Amniotic stem cell (primary cell): Measurements from ENCODE around the gene TGFB2.
A peak's percentile ranks its signal among the peaks of the same experiment; 100 is the strongest.

Experiments
- DNase-seq: peaks from one replicate; lab custom pipeline; 2025; lab: John Stamatoyannopoulos, UW

TGFB2 gene

GRCh38 chr1:218336328-218336727, 8.8 kb upstream of the TGFB2 start:
- no peak for DNase-seq

- DNase-seq: no peak
Observed at GRCh38 chr1:218339267-218339831, 5.8 kb upstream of the TGFB2 start.

- no peak for DNase-seq
Observed at GRCh38 chr1:218341325-218341724, 3.8 kb upstream of the TGFB2 start.

- no peak for DNase-seq
Observed at GRCh38 chr1:218342091-218342490, 3.0 kb upstream of the TGFB2 start.

- DNase-seq: no peak
Observed at GRCh38 chr1:218345673-218346390, 696 bp downstream of the TGFB2 start.

GRCh38 chr1:218346391-218347204, 1.5 kb downstream of the TGFB2 start:
- no peak for DNase-seq

- DNase-seq: no peak
Observed at GRCh38 chr1:218347336-218347722, 2.2 kb downstream of the TGFB2 start.

GRCh38 chr1:218347723-218348627, 2.8 kb downstream of the TGFB2 start:
- no peak for DNase-seq

- DNase-seq: no peak
Observed at GRCh38 chr1:218348628-218349071, 3.5 kb downstream of the TGFB2 start.

GRCh38 chr1:218349348-218350034, 4.4 kb downstream of the TGFB2 start:
- no peak for DNase-seq

GRCh38 chr1:218350035-218350525, 4.9 kb downstream of the TGFB2 start:
- DNase-seq: no peak

- DNase-seq: peak; percentile 59
Observed at GRCh38 chr1:218350801-218351266, 5.7 kb downstream of the TGFB2 start.

- DNase-seq: no peak
Observed at GRCh38 chr1:218351391-218352074, 6.4 kb downstream of the TGFB2 start.

GRCh38 chr1:218352075-218352438, 6.9 kb downstream of the TGFB2 start:
- DNase-seq: no peak

GRCh38 chr1:218353656-218354055, 8.5 kb downstream of the TGFB2 start:
- no peak for DNase-seq

GRCh38 chr1:218355278-218355677, 10.1 kb downstream of the TGFB2 start:
- no peak for DNase-seq

- DNase-seq: no peak
Observed at GRCh38 chr1:218357211-218357892, 12.2 kb downstream of the TGFB2 start.

- no peak for DNase-seq
Observed at GRCh38 chr1:218357893-218358232, 12.7 kb downstream of the TGFB2 start.

GRCh38 chr1:218361298-218362065, 16.3 kb downstream of the TGFB2 start:
- DNase-seq: no peak
